ES-I3 (cell line): ENCODE measurements around the gene CREM.

ENCODE experiments used
- H3K36me3 ChIP-seq: 2 replicates; pipeline ENCODE4 v1.6.1; 2013; ENCODE audit warnings: mild to moderate bottlenecking, low read length, control low read depth, moderate library complexity; ENCODE audit not compliant: insufficient read depth
- H3K4me1 ChIP-seq: 2 replicates; pipeline ENCODE4 v1.6.1; 2013; ENCODE audit warnings: mild to moderate bottlenecking, control low read depth, low read length; ENCODE audit not compliant: insufficient read depth
- H3K9ac ChIP-seq: 2 replicates; pipeline ENCODE4 v1.6.1; 2013; ENCODE audit warnings: low read depth, mild to moderate bottlenecking, low read length, moderate library complexity
- H3K9me3 ChIP-seq: 2 replicates; pipeline ENCODE4 v1.6.1; 2013; ENCODE audit warnings: mild to moderate bottlenecking, low read length, moderate library complexity; ENCODE audit not compliant: control insufficient read depth, insufficient read depth

Gene CREM

DNA sequence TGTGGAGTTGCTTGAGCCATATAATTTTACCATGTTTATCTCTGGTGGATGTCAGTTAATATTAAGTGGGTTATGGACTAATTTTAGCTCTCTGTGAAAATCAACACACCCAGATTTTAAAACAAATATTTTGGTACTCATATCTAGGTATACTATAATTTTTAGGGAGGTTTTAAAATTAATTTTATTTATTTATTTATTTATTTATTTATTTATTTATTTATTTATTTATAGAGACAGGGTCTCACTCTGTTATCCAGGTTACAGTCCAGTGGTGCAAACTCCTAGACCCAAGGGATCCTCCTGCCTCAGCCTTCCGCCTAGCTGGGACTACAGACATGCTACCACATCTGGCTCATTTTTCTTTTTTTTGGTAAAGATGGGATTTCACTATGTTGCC, 7.3 kb upstream of the CREM start:
- no peaks in the 10 kb centered on the region for H3K9me3 ChIP-seq
- no peaks in the 10 kb centered on the region for H3K36me3 ChIP-seq
- no peaks in the 10 kb centered on the region for H3K4me1 ChIP-seq
- no peak overlapping the region for H3K9ac ChIP-seq

DNA sequence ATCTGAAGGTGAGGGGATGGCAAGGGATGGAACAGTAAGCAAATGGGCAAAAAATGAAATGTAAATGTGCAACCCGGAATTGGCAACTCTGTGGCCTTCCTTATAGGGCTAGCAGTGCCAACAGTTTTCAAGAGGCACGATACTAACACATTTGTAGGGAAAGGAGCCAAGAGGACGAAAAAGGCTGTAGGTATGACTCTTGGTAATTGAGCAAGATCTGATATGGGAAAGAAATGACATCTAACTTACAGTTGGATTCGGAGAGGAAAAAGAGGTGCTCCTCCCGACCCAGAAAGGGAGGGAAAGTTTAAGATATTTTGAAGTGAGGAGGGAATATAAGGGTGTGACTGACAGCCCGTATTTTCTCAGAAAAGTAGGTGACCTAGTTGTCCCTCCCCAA, 2.1 kb upstream of the CREM start:
- H3K36me3 ChIP-seq, result no peaks in the 10 kb centered on the region
- H3K4me1 ChIP-seq, result no peaks in the 10 kb centered on the region
- no peak overlapping the region for H3K9ac ChIP-seq
- no peaks in the 10 kb centered on the region for H3K9me3 ChIP-seq

DNA sequence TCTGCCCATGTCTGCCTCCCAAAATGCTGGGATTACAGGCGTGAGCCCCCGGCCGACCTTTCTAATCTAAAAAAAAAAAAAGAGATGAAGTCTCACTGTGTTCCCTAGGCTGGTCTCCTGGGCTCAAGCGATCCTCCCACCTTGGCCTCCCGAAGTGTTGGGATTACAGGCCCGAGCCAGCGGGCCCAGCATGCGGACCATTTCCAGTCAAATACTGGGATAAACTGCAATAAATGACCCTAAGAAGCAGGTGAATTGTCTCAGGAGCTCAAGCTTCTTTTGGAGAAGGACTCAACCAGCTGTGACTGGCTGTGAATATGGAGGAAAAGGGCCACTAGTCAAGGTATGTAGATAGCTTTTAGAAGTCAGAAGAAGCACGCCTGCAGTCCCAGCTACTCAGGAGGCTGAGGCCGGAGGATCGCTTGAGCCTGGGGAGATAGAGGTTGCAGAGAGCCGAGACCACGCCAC, 550 bp upstream of the CREM start:
- Histone ChIP-seq H3K4me1 (no peaks in the 10 kb centered on the region), H3K9me3 (no peaks in the 10 kb centered on the region), H3K36me3 (no peaks in the 10 kb centered on the region), H3K9ac (peak overlapping the region; percentile 84)

DNA sequence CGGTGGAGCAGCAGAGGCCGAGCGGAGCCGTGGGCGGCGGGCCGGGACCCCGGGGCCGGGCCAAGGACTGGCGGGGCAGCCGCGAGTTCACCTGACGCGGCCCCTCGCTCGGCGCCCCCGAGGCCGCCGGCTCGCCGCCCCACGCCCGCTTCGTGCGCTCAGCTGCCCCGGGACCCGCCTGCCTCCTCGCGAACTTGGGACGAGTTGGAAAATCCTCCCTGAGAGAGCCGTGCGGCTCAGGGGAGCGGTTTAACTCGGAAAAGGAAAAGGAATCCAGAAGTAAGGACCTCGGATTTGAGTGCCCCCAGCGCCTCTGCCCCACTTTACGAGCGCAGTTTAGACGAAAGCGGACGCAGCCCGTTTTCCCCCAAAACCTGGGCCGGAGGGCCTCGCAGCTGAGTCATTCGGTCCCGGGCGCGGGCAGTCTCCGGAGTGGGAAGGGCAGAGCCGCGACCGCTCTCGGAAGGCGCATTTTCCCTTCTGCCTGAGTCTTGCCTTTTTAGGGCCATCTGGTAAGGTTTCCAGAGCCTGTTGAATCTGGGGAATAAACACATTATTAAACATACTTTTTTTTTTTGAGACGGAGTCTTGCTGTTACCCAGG, 744 bp downstream of the CREM start:
- Histone ChIP-seq H3K9me3 (no peaks in the 10 kb centered on the region), H3K4me1 (no peaks in the 10 kb centered on the region), H3K9ac (peak overlapping the region; percentile 98), H3K36me3 (no peaks in the 10 kb centered on the region)

DNA sequence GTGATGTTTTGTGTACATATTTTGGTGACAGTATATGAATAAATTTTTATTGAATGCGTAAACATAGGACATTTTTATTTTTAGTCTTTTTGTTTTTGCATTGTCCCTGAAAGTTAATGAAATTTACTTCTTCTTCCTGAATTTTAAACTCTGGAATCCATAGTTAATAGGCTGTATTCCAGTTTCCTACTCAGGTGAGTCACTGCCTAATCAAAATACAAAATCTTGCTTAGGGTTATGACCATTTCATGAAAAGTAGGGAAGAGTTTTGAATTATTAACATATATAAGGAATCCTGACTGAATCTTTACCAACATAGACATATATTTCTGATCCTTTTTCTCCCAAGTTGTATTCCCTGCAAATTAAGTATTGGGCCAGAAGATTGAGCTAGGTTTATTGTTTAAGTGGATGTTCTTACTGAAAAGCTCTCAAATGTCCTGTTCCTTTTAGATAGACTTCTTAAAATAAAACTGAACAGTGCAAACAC, 2.6 kb downstream of the CREM start:
- no peaks in the 10 kb centered on the region for H3K4me1 ChIP-seq

DNA sequence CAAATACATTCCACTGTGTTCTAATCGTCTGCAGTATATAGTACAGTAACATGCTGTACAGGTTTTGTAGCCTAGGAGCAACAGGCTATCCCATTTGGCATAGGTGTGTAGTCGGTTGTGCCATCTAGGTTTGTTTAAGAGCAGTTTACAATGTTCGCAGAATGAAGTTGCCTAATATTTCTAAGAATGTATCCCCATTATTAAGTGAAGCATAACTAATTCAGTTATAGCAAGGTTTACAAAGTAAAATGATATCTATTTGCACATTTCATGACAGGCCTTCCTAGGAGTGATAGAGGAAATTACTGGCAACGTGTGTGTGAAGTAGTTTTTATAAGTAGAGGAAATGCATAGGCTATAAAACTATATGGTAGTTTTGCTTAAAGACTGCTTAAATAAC, 4.0 kb downstream of the CREM start:
- Histone ChIP-seq H3K4me1 (no peaks in the 10 kb centered on the region), H3K9ac (no peak overlapping the region), H3K9me3 (no peaks in the 10 kb centered on the region), H3K36me3 (no peaks in the 10 kb centered on the region)

More for the DNA sequence above, 2.6 kb downstream of the CREM start:
- no peak overlapping the region for H3K9ac ChIP-seq
- H3K9me3 ChIP-seq, result no peaks in the 10 kb centered on the region
- H3K36me3 ChIP-seq, result no peaks in the 10 kb centered on the region

DNA sequence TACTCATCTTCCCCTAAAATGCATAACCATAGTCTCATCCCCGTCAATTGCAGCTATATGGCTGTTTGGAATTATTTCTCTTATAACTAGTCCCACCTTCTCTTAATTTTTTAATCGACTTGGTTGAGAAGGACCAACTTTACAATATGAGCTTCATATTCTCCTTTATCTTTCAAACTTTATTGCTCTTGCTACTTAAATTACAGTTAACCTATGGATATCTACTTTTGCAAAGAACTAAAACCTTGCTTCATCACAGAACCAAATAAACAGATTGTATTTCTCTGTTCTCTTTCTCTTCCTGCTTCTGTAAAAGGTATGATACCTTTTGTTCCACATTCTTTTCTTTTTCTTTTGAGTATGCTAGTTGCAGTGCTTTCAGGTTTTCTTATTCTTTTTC, 6.1 kb downstream of the CREM start:
- no peaks in the 10 kb centered on the region for H3K4me1 ChIP-seq
- H3K36me3 ChIP-seq, result no peaks in the 10 kb centered on the region
- H3K9ac ChIP-seq, result no peak overlapping the region
- no peaks in the 10 kb centered on the region for H3K9me3 ChIP-seq

DNA sequence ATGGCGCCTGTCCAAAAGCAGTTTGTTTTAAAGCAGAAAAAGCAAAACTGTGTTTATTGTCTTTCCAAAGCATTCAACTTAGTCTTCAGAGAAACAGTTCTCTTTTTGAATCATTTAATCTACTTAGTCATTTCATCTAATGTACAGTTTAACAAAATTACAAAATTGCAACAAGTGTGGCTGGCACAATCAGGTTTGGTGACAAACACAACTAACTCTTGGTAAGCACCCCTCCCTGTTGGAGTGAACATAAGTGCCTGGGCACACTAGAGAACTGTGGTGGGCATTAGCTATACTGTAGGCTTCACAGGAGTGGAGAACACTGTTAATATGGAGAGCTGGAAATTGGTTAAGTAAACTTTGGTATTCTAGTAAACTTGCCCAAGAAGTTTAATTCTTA, 6.9 kb downstream of the CREM start:
- Histone ChIP-seq H3K36me3 (no peaks in the 10 kb centered on the region), H3K4me1 (no peaks in the 10 kb centered on the region), H3K9ac (no peak overlapping the region), H3K9me3 (no peaks in the 10 kb centered on the region)

DNA sequence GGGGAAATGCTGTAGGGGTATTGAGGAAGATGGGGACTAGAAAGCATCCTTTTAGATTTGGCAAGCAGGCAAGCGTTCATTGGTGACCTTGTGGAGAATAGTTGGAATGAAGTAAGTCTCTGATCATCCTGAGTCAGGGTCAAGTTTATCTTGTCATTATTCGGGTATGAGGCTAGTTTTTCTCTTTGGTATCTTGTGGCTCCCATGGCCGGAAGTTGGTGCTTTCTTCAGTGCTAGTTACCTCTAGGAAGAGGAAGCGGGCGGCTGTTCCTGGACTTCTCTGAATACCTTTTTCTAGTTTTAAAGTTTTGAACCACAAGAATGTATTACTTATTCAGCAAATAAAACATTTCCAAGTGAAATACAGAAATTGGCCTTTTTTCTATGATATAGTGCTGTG, 9.2 kb downstream of the CREM start:
- no peaks in the 10 kb centered on the region for H3K9me3 ChIP-seq
- no peaks in the 10 kb centered on the region for H3K36me3 ChIP-seq
- no peaks in the 10 kb centered on the region for H3K4me1 ChIP-seq
- H3K9ac ChIP-seq, result no peak overlapping the region

DNA sequence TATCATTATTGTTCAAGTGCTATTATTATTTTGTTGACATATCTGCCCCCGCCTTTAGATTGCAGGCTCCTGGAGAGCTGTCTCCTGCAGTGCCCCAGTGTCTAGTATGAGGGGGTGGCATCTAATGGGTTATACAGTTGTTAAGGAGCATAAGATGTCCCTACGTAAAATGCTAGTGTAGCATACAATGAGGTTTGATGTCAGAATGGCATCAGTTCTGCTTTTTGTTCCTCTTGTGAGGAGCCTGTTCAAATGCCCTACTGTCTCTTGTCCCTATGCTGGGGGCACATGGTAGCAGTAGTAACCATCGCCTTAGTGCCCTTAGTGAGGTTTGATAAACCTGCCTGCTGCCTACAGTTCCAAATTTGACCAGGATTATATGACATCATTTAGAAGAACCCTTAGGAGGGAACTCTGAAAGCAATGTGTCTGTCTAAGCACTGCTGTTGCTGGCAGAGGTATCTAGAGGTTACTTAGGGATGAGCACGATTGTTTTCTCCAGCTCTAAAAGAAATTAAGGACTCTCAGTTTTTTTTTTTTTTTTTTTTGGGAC, 9.7 kb downstream of the CREM start:
- no peaks in the 10 kb centered on the region for H3K4me1 ChIP-seq
- H3K9me3 ChIP-seq, result no peaks in the 10 kb centered on the region
- no peak overlapping the region for H3K9ac ChIP-seq
- H3K36me3 ChIP-seq, result no peaks in the 10 kb centered on the region

DNA sequence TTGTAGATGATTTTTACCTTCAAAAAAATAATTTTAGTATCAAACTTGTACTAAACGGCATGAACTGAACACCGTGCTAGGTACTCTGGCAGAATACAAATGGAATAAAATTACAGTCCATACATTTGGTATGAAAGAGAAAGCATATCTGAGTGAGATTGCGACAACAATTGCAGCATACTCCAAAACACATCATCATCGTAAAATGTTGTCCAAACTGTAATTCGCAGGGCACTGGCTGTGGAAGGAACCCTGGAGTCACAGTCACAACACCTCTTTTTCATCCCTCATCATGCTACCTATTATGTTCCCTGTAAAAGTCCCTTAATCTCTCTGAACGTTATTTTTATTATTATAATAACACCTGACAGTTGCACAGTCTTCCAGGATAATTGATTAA, 13.5 kb downstream of the CREM start:
- Histone ChIP-seq H3K9ac (no peak overlapping the region), H3K9me3 (no peaks in the 10 kb centered on the region), H3K36me3 (no peaks in the 10 kb centered on the region), H3K4me1 (no peaks in the 10 kb centered on the region)

DNA sequence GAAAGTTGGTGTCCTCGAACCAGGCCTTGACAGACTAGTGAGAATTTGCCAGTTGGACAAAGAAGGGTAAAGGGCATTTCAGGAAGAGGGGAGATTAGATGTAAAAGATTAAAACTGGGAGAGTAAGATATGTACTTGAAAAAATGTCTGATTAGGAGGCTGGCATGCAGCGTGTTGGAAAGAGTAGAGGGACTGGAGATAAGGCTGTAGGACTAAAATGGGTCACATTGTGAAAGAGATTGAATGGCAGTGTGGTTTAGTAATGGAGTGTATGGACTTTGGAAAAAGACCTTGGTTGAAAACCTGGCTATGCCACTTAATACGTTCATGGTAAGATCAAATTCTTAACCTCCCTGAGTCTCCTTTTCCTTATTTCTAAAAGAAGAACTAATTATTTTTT, 14.1 kb downstream of the CREM start:
- H3K9me3 ChIP-seq, result no peaks in the 10 kb centered on the region
- H3K9ac ChIP-seq, result no peak overlapping the region
- H3K36me3 ChIP-seq, result no peaks in the 10 kb centered on the region
- no peaks in the 10 kb centered on the region for H3K4me1 ChIP-seq

DNA sequence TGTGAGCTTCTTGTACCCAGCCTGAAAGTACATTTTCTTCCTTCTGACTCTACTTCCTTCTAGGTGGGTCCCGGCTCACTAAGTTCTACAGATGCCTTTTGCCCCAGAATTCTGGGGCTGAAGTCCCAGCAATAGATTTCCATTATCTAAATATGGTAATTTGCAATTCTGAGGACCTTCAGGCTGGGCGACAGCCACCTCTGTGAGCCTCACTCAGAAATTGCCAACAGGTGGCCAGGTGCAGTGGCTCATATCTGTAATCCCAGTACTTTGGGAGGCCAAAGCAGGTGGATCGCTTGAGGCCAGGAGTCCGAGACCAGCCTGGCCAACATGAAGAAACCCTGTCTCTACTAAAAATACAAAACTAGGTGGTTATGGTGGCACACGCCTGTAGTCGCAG, 23.7 kb downstream of the CREM start:
- Histone ChIP-seq H3K4me1 (peaks cover 13% of the 10 kb centered on the region), H3K9me3 (no peaks in the 10 kb centered on the region), H3K9ac (no peak overlapping the region), H3K36me3 (no peaks in the 10 kb centered on the region)

DNA sequence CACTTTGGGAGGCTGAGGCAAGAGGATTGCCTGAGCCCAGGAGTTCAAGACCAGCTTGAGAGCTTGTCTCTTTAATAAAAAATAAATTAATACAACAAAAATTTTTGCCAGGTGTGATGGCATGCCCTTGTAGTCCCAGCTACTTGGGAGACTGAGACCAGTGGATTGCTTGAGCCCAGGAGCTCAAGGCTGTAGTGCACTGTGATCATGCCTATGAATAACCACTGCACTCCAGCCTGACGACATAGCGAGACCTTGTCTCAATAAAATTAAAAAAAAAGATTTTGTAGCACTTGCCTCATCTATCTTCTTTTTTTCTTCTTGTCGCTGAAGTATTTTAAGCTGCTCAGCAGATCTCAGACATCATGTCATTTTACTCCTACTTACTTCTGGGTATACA, 26.3 kb downstream of the CREM start:
- H3K9ac ChIP-seq, result no peak overlapping the region
- H3K36me3 ChIP-seq, result no peaks in the 10 kb centered on the region
- H3K4me1 ChIP-seq, result peaks cover 13% of the 10 kb centered on the region
- H3K9me3 ChIP-seq, result no peaks in the 10 kb centered on the region

DNA sequence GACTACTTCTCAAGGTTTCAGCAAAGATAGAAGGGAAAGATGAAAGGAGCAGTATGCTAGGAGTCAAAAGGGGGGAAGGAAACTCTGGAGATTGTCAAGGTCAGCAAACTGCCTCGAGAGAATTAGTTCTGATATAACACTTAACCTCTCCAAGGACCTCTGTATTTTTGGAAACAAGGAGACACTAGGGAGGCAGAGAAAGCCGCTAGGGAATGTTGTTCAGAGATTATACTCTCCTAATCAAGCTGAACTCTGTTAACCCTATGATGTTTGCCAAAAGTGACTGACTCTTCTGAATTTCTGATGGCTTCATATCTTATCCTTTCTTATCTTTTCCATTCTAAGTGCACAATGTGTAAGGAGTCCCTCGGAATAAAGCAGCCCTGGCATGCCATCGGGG, 27.1 kb downstream of the CREM start:
- H3K4me1 ChIP-seq, result peaks cover 13% of the 10 kb centered on the region

More for the DNA sequence above, 27.1 kb downstream of the CREM start:
- Histone ChIP-seq H3K36me3 (no peaks in the 10 kb centered on the region), H3K9me3 (no peaks in the 10 kb centered on the region), H3K9ac (no peak overlapping the region)
